NCI-H82 (cell line): ENCODE data around the gene EPHB1.
A peak's percentile ranks its signal among the peaks of the same experiment; 100 is the strongest.

Source experiments
- DNase-seq: peaks from one replicate; lab custom pipeline; 2025; lab: John Stamatoyannopoulos, UW

Gene EPHB1

DNA sequence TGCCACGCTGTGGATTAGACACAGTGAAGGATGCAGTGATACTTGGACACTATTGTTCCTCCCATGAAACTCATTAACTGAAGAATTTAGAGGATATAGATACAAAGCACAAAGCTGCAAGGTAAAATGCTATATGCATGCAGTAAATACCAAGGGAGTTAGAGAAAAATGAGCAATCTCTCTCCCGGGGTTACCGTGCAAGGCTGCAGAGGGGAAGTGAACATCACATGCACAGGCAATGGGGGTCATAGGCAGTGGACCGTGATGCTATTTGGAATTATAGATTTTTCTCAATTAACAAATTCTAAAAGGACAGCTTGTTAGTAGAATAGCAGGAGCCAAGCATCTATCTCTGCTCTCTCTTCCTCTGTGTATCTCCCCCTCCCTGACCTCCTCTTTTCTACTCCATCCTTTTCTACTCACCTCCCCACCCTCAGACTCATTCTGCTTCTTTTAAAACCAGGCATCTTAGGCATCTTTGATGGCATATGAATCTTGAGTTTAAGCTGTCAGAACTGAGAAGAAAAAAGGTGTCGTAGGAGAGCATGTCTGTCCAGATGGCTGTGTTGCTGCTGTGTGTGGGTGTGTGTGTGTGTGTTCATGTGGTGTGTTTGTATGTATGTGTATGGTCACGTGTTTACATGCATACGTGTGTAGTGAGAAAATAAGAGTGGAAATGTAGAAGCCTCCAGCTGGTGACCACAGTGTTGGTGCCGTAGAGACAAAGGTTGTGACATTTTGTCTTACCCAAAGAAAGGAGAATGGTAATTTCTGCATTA is 339.0 kb downstream of the EPHB1 start:
- DNase-seq, result no peak

DNA sequence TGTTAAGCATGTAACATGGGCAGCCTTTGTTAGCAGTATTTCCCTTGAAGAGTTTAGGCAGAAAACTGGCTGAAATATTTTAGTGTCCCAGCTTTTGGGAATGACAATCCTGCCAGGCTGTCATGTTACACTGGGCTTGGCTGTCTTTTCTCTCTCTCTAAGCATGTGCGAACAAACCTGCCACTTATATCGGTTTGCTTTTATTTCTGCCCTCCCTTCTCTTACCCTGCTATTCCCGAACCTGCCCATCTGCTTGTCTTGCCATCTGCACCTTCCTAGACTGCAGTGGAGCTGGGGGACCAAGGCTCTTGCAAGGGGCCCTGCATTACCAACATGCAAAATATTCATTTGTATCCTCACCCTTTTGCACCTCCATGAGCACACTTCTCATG is 339.6 kb downstream of the EPHB1 start:
- DNase-seq, result no peak

- peak; percentile 16 for DNase-seq
Observed at GRCh38 chr3:135135445-135135844, 340.4 kb downstream of the EPHB1 start.

- peak; percentile 37 for DNase-seq
Observed at GRCh38 chr3:135136361-135137100, 341.5 kb downstream of the EPHB1 start.

DNA sequence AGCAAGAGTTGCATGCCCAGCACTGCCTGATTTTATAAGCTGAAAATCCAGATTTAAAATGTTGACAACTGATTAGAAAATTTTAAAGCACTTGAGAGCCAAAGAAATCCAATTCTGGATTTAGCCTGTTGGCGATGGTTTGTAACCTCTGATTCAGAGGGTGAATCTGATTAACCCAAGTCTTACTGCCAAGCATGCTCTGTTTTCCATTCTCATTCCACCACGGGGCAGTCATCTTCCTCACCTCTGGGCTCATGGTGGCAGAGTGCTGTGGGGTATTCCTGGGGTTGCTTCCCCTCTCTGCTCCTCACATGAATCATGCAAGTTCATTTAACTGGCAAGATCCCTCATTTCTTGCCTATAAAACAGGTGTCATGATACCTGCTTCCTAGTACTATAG is 342.2 kb downstream of the EPHB1 start:
- DNase-seq, result peak; percentile 35

- no peak for DNase-seq
Observed at GRCh38 chr3:135138776-135139175, 343.7 kb downstream of the EPHB1 start.

DNA sequence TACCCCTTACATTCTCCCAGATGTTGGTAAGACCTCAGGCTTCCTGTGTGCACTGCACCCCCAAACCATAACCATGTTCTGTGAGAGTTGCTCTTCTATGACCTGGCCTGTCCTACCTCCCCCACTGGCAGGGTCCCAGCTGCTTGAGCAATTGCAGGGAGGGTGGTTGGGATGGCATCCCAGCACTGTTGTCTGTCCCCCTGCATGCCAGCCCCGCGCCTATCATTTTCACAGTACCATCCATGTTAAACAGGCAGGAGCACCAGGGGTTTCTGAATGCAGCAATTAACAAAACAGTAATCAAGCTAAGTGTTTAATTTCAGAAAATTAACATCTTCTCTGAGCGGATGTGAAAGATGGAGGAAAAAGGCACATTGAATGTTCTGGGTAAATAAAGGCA is 345.5 kb downstream of the EPHB1 start:
- no peak for DNase-seq

DNA sequence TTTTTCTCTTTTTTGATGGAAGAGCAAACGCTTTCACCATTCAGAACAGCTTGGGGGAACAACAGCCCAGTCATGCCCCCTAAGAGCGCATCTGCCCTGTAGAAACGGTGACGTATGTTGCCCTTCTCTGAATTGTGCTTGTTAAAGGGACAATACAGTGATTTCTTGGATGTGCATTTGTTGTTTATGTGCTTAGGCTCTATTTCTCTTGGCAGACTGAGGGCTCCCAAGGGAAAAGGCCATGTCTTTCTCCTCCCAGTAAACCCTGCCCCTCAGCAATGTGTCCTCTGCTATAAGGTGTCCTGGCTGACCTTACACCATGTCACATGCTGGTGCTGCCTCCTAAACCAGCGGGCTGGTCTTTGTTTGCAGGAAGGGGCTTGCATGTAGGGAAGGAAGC is 346.1 kb downstream of the EPHB1 start:
- no peak for DNase-seq

- DNase-seq, result no peak
Observed at GRCh38 chr3:135141672-135142071, 346.6 kb downstream of the EPHB1 start.

- DNase-seq, result no peak
Observed at GRCh38 chr3:135142530-135142929, 347.5 kb downstream of the EPHB1 start.

DNA sequence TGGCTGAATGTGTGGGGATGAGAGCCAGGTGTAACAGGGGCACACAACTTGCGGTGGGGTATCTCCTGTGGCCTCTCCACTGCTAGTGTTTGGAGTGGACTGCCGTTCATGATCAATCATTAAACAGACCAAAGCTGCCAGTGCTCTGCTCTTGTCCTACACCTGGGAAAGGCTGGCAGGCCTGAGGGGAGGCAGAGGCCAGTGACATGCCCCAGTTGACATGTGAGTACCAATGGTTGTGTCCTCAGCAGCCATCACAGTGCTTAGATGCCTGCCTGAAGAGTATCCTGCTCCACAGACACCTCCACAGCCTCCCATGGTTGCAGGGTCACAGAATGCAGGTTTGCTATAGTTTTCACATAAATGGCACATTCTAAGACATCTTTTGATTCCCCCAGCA is 348.4 kb downstream of the EPHB1 start:
- no peak for DNase-seq

GRCh38 chr3:135145581-135145980 is 350.5 kb downstream of the EPHB1 start:
- DNase-seq, result no peak

- DNase-seq, result no peak
Observed at GRCh38 chr3:135147657-135148056, 352.6 kb downstream of the EPHB1 start.

- DNase-seq, result no peak
Observed at GRCh38 chr3:135148398-135149020, 353.4 kb downstream of the EPHB1 start.

DNA sequence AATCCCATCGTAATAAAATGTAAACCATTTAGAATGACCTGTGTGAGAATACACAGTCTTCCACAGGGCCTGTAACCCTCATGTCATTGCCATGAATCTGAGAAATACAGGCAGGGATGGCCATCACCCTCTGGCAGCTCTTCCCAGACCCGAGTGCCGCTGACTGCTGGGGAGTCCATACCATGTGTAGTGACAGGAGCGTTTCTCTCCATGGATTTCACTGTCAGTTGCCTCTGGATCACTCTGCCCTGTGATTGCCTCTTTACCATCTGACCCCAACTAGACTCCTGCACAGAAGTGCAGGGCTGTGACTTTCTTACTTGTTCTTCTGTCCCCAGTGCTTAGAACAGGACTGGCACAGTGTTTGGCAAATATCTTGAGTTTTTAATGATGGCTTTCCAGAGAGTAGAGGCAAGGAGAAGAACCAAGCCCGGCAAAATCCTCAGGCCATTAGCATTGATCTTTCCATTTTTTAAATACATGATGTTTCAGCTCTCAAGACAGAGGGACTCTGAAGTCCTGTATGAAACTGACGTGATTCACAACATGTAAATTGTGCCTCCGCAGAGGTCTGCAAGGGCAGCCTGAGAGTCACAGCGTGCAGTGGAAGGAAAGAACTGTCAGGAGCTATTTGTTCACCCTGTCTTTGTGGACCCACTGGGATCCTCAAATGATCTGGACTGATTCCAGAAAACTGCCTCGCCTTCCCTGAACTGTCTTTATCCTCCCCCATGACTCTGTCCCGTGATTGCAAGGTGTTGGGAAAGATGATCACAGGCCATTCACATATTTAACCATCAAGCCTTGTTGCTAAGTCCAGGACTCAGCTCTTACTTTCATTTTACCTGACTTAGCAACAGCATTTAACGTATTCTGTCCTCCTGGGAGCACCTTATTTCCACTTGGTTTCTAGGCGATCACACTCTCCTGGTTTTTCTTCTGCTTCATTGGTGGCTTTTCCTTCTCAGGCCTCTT is 354.9 kb downstream of the EPHB1 start:
- DNase-seq, result no peak

GRCh38 chr3:135154186-135154585 is 359.1 kb downstream of the EPHB1 start:
- DNase-seq, result no peak

GRCh38 chr3:135155228-135155627 is 360.2 kb downstream of the EPHB1 start:
- no peak for DNase-seq

DNA sequence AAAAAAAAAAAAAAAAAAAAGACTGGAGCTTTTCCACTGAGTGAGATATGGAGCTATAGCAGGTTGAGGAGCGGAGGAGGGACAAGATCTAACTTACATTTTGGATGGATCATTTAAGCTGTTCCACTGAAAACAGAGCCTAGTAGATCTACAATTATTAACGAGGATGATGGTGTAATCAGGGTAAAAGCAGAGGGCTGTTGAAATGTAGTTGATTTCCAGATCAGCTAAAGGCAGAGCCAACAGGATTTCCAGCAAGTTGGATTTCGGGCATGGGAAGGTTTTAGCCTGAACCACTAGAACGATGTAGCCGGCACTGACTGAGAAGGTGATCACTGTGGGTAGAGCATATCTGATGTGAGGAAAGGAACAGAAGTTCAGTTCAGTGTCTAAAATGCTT is 360.7 kb downstream of the EPHB1 start:
- DNase-seq, result no peak

DNA sequence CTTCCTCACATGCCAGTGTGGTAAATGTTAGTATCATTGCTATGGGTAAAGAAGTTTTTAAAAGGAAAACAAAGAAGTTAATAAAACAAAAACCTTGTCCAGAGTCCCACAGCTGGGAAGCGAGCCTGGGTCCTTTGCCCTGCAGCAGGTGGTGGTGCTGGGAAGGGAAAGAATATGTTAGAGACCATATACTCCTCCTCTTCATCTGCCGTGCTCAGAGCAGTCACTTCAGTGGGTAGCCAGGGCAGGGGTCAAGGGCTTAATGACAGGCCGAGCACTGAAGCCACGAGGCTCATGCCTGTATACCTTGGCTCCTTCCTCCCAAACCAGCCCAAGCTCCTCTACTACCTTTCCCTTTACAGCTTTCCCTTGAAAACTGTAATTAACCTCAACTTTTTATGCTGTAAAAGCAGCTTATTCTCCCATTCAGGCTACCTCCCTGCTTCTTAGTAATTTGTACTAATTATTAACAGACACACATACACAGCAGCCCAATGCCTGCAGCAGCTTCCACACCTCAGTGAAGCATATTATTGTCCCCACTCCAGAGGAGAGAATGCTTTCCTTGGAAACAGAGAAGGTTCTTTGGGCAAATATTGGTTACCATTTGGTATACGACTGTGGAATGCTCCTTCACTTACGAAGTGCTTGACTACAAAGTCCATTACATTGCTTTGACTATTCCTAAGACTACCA is 362.1 kb downstream of the EPHB1 start:
- no peak for DNase-seq

GRCh38 chr3:135158520-135158919 is 363.5 kb downstream of the EPHB1 start:
- no peak for DNase-seq

DNA sequence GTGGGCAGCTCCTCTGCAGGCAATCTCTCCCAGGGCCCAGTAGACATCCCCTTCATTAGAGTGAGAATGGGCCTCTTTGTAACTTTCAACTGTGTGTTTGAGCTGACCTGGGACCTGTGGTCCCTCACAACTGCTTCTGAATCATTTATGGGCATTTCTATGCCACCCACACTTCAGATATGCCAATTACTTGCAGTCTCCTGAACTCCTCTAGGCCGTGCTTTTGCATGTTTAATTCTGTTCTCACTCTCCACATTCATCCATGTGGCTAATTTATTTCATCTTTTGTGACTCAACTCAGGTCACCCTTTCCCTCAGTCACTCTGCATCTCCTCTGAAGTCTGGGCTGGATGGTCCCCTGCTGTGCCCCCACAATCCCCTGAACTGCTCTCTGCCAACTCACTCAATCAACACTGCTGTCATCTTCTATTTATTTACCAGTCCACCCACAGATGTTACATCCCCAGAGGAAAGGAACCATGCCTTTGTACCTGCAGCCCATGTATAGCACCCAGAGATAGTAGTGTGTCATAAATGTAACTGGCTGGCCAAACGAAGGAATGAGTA is 364.7 kb downstream of the EPHB1 start:
- no peak for DNase-seq
